ENCODE data around the gene SLC35F6.
A peak's percentile ranks its signal among the peaks of the same experiment; 100 is the strongest.

The SLC35F6 gene

GRCh38 chr2:26764078-26764887 is at the start of gene SLC35F6:
Gene SLC35F6, plus strand, starts transcription at chr2:26764284. Its CDS starts 66 bp downstream, at chr2:26764350.
- H3K27ac Mint-ChIP-seq, result peak within 1 kb of the TSS; percentile 92
- no peaks in the 10 kb centered on the region for H3K27me3 Mint-ChIP-seq
- peaks cover 32% of the 10 kb centered on the region for H3K4me1 Mint-ChIP-seq (ENCODE audit: low read depth)

GRCh38 chr2:26715528-26716270 is 48.4 kb upstream of the SLC35F6 start:
- no peaks in the 10 kb centered on the region for H3K4me1 Mint-ChIP-seq (ENCODE audit: low read depth)
- H3K27me3 Mint-ChIP-seq, result no peaks in the 10 kb centered on the region
- H3K4me3 Mint-ChIP-seq, result no peak overlapping the region
- no peaks in the 10 kb centered on the region for H3K36me3 Mint-ChIP-seq
- no peak overlapping the region for H3K27ac Mint-ChIP-seq
- H3K9me3 Mint-ChIP-seq (ENCODE audit: low read depth), result no peaks in the 10 kb centered on the region

More at GRCh38 chr2:26764078-26764887, at the start of gene SLC35F6:
- Mint-ChIP-seq H3K36me3 (no peaks in the 10 kb centered on the region), H3K9me3 (ENCODE audit: low read depth) (no peaks in the 10 kb centered on the region), H3K4me3 (peak within 1 kb of the TSS; percentile 90)

- Mint-ChIP-seq H3K9me3 (ENCODE audit: low read depth) (no peaks in the 10 kb centered on the region), H3K27ac (no peak overlapping the region), H3K4me1 (ENCODE audit: low read depth) (no peaks in the 10 kb centered on the region), H3K27me3 (no peaks in the 10 kb centered on the region), H3K4me3 (no peak overlapping the region), H3K36me3 (no peaks in the 10 kb centered on the region)
Measured at GRCh38 chr2:26716340-26716739, 47.7 kb upstream of the SLC35F6 start.

- Mint-ChIP-seq H3K27ac (no peak overlapping the region), H3K9me3 (ENCODE audit: low read depth) (no peaks in the 10 kb centered on the region), H3K4me1 (ENCODE audit: low read depth) (peaks cover 2% of the 10 kb centered on the region), H3K4me3 (no peak overlapping the region), H3K36me3 (no peaks in the 10 kb centered on the region), H3K27me3 (no peaks in the 10 kb centered on the region)
Measured at GRCh38 chr2:26716769-26717168, 47.3 kb upstream of the SLC35F6 start.

- Mint-ChIP-seq H3K9me3 (ENCODE audit: low read depth) (no peaks in the 10 kb centered on the region), H3K36me3 (no peaks in the 10 kb centered on the region), H3K27ac (no peak overlapping the region), H3K4me3 (no peak overlapping the region), H3K27me3 (no peaks in the 10 kb centered on the region), H3K4me1 (ENCODE audit: low read depth) (peaks cover 2% of the 10 kb centered on the region)
Measured at GRCh38 chr2:26717362-26717761, 46.7 kb upstream of the SLC35F6 start.

- no peak overlapping the region for H3K4me3 Mint-ChIP-seq
- no peaks in the 10 kb centered on the region for H3K9me3 Mint-ChIP-seq (ENCODE audit: low read depth)
- no peak overlapping the region for H3K27ac Mint-ChIP-seq
- peaks cover 2% of the 10 kb centered on the region for H3K4me1 Mint-ChIP-seq (ENCODE audit: low read depth)
- no peaks in the 10 kb centered on the region for H3K27me3 Mint-ChIP-seq
- H3K36me3 Mint-ChIP-seq, result no peaks in the 10 kb centered on the region
Measured at GRCh38 chr2:26718949-26719686, 45.0 kb upstream of the SLC35F6 start.

- Mint-ChIP-seq H3K27ac (no peak overlapping the region), H3K4me3 (no peak overlapping the region), H3K36me3 (no peaks in the 10 kb centered on the region), H3K9me3 (ENCODE audit: low read depth) (no peaks in the 10 kb centered on the region), H3K4me1 (ENCODE audit: low read depth) (peaks cover 2% of the 10 kb centered on the region), H3K27me3 (no peaks in the 10 kb centered on the region)
Measured at GRCh38 chr2:26720322-26721114, 43.6 kb upstream of the SLC35F6 start.

- Mint-ChIP-seq H3K4me1 (ENCODE audit: low read depth) (peaks cover 2% of the 10 kb centered on the region), H3K27me3 (no peaks in the 10 kb centered on the region), H3K27ac (no peak overlapping the region), H3K9me3 (ENCODE audit: low read depth) (no peaks in the 10 kb centered on the region), H3K36me3 (no peaks in the 10 kb centered on the region), H3K4me3 (no peak overlapping the region)
Measured at GRCh38 chr2:26721115-26722032, 42.7 kb upstream of the SLC35F6 start.

- Mint-ChIP-seq H3K36me3 (no peaks in the 10 kb centered on the region), H3K9me3 (ENCODE audit: low read depth) (no peaks in the 10 kb centered on the region), H3K27ac (no peak overlapping the region), H3K4me1 (ENCODE audit: low read depth) (peaks cover 2% of the 10 kb centered on the region), H3K27me3 (no peaks in the 10 kb centered on the region), H3K4me3 (no peak overlapping the region)
Measured at GRCh38 chr2:26722328-26722727, 41.8 kb upstream of the SLC35F6 start.

- Mint-ChIP-seq H3K27me3 (no peaks in the 10 kb centered on the region), H3K27ac (no peak overlapping the region), H3K4me1 (ENCODE audit: low read depth) (peaks cover 2% of the 10 kb centered on the region), H3K36me3 (no peaks in the 10 kb centered on the region), H3K9me3 (ENCODE audit: low read depth) (no peaks in the 10 kb centered on the region), H3K4me3 (no peak overlapping the region)
Measured at GRCh38 chr2:26722911-26723310, 41.2 kb upstream of the SLC35F6 start.

- no peak overlapping the region for H3K27ac Mint-ChIP-seq
- H3K27me3 Mint-ChIP-seq, result no peaks in the 10 kb centered on the region
- no peak overlapping the region for H3K4me3 Mint-ChIP-seq
- H3K36me3 Mint-ChIP-seq, result no peaks in the 10 kb centered on the region
- no peaks in the 10 kb centered on the region for H3K9me3 Mint-ChIP-seq (ENCODE audit: low read depth)
- peaks cover 2% of the 10 kb centered on the region for H3K4me1 Mint-ChIP-seq (ENCODE audit: low read depth)
Measured at GRCh38 chr2:26723475-26723874, 40.6 kb upstream of the SLC35F6 start.

GRCh38 chr2:26723991-26724750 is 39.9 kb upstream of the SLC35F6 start:
- Mint-ChIP-seq H3K27ac (no peak overlapping the region), H3K4me3 (no peak overlapping the region), H3K4me1 (ENCODE audit: low read depth) (peaks cover 4% of the 10 kb centered on the region), H3K9me3 (ENCODE audit: low read depth) (no peaks in the 10 kb centered on the region), H3K36me3 (no peaks in the 10 kb centered on the region), H3K27me3 (peaks cover 2% of the 10 kb centered on the region)

Measured in activated naive CD8-positive, alpha-beta T cell (primary cell).